Stimulated activated CD4-positive, alpha-beta T cell treated with anti-CD3 and anti-CD28 coated beads, Interleukin-12 subunit alpha, Interleukin-12 subunit beta, amount 100 ng/mL, for 4 hours (primary cell): ENCODE results near the gene ERC1.

Experiments used
- DNase-seq: peaks from one replicate; pipeline ENCODE4 v3.0.0-alpha.2; 2020

ERC1 gene

DNA sequence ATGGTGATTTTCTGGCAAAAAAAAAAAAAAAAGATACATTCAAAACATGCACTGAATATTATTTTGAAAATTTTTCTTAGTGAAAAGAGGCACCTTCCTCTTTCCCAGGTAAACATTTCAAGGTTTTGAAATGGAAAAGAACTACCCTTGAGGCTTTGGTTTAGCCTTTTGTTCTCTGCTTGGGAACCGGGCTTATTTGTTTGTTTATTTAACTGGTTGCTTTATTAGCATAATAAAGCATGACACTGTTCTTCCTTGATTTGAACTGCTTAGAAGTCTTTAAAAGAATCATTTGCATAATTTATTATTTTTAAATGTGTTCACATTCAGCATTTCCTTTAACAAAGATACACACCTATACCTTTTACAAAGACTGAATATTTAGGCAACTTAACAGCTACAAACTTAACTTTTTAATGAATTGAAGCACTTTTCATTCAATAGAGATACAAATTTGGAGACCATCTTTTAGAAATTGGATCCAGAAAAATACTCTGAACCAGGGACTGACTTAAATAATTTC is 428.9 kb downstream of the ERC1 start:
- no peak for DNase-seq

- DNase-seq: no peak
Measured at GRCh38 chr12:1421091-1421846, 430.2 kb downstream of the ERC1 start.

GRCh38 chr12:1422604-1423315 is 431.7 kb downstream of the ERC1 start:
- no peak for DNase-seq

- no peak for DNase-seq
Measured at GRCh38 chr12:1424674-1425395, 433.8 kb downstream of the ERC1 start.

- no peak for DNase-seq
Measured at GRCh38 chr12:1425396-1425729, 434.3 kb downstream of the ERC1 start.

- DNase-seq: no peak
Measured at GRCh38 chr12:1428671-1429070, 437.6 kb downstream of the ERC1 start.

DNA sequence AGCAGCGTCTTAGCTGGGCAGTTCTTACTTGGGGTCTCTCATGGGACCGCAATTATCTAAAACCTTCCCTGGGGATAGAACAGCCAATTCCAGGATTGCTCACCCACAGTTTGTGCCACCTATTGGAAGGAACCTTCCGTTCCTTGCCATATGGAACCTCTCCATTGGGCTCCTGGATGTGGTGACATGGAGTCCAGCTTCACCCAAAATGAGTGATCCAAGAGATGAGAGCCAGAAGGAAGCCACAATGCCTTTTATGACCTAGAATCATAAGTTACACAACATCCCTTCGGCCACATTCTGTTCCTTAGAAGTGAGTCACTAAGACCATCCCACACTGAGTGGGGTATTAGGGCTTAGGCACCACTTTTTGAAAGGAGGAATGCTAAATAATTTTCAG is 439.0 kb downstream of the ERC1 start:
- DNase-seq: no peak

DNA sequence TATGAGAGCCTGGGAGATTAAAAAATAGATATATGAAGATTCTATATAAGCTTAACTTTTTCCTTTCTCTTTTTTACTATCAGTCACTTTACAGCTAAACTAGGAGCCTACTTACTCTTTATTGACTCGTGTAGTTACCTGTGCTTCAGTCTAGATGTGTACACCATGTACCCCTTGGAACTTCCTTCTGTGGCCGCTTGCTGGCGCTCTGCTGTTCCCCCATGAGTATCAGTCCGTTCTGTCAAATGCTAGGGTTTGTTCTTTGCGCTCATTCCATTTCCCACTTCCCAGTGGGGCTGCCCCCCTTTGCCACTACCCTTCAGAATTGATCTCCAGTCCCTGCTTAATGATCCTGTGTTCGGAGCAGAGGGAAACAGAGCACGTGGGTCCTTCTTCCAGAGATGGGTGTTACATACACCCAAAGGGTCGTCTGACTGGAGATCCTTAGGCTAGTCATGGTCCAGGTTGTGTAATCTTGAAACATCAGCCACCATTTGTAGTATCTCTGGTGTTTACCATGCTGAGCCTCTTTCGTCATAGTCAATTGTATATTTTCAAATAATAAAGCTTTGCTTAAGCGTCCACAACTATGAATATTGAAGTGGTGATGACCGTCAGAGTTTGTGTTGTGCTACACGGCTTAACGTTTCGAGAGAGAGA is 443.4 kb downstream of the ERC1 start:
- no peak for DNase-seq

DNA sequence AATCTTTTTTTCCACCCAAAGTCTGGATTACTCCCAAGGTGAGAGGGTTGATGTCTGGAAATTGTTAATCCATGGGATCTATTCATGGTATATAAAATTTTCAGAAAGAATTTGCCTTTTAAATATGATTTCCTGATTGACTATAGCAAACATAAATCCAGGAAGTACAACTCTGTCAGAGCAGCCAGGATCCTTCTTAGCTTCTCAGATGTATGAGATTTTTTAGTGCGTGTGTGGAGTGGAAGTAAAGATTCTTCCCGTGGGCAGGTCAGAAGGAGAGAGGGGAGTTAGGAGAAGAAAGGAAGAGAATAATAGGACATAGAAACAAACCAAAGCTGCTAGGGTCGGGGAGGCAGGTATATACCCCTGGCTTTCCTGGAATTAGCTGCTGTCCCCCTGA is 444.0 kb downstream of the ERC1 start:
- DNase-seq: no peak

GRCh38 chr12:1435456-1435855 is 444.4 kb downstream of the ERC1 start:
- DNase-seq: no peak

DNA sequence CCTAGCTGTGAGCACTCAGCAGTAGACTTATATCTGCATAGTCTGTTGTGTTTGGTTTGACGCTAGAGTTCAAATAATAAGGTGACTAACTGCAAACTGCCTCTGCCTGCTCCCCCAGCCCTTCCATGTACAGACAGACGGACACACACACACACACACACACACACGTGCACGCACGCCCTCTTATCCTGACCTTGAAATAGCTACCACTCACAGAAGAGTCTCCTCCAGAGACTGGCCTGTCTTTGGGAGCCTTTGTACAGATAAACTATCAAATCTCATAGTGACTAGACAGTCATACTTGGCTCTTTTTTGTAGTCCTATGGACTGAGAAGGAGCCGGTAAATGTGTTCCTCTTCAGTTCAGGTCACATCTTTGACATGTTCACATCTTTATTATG is 445.0 kb downstream of the ERC1 start:
- DNase-seq: no peak

GRCh38 chr12:1436981-1437380 is 446.0 kb downstream of the ERC1 start:
- no peak for DNase-seq

DNA sequence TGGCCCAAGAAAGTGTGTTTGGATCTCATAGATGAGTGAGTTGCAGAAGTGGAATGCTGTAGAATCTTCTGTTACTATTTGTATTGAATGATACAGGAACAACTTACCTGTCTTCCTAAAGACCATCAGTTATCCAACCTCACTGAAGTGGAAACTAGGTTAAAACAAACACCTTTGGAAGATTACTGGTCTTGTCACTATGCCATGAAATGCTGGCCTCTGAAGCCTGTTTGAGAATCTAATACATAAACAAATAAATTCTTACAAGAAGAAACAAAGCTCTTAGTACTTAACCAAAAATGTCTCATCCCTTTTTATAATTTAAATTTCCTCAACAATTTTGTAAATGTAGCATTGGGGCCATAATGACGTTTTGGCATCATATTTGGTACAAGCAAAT is 448.2 kb downstream of the ERC1 start:
- no peak for DNase-seq

GRCh38 chr12:1439687-1440086 is 448.7 kb downstream of the ERC1 start:
- DNase-seq: no peak

GRCh38 chr12:1443421-1444141 is 452.6 kb downstream of the ERC1 start:
- no peak for DNase-seq

- DNase-seq: no peak
Measured at GRCh38 chr12:1444142-1444516, 453.1 kb downstream of the ERC1 start.

- no peak for DNase-seq
Measured at GRCh38 chr12:1445807-1446206, 454.8 kb downstream of the ERC1 start.

DNA sequence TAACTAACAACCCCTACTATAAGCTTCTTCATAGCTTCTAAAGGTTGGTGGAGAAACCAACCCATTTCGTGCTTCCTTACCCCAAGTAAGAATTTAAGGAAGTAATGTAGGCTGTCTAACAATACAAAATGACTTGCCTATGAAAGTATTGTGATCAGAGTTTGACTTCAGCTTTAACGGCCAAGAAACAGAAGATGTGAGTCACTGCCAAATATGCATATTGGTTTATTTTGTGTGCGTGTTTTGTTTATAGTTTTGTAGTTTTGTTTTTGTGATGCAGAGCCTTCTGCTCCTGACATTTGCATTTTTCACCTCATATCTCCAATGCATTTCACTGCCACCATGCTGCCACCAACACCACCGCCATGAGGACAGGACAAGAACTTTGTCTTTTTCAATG is 457.3 kb downstream of the ERC1 start:
- DNase-seq: no peak

DNA sequence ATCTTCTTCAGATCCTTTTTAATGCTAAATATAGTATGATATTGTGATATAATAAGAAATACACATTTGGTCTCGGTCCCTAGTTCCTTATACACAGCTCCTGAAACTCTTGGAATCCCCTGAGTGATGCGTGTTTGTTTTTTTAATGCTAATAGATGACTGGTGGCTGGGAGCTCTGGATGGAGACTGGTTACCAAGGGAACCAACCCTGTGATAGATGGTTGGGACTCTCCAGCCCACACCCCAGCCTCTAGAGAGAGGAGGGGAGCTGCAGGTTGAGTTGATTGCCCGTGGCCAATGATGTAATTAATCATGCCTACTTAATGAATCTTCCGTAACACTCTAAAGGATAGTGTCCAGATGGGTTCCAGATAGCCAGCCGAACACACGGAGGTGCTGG is 462.8 kb downstream of the ERC1 start:
- no peak for DNase-seq

- DNase-seq: no peak
Measured at GRCh38 chr12:1456885-1457284, 465.9 kb downstream of the ERC1 start.

- no peak for DNase-seq
Measured at GRCh38 chr12:1457901-1458300, 466.9 kb downstream of the ERC1 start.

GRCh38 chr12:1459339-1459738 is 468.3 kb downstream of the ERC1 start:
- no peak for DNase-seq
